Activated naive CD4-positive, alpha-beta T cell treated with anti-CD3 and anti-CD28 coated beads, Interleukin-2, amount 10 ng/mL, durations not matched to agents 7 days and 5 days (primary cell): Measurements from ENCODE around the gene KCNA4.
"Not testable (repeated sequence)": the region's sequence is repeated elsewhere in the genome, so short reads cannot be mapped to it uniquely, and the experiment has no call there.

Experiments used
- CTCF ChIA-PET: fragments of 350-600 bp; sonication (Branson Sonifier 250); formaldehyde crosslinking; loops from one replicate; lab custom pipeline; 2021; ENCODE audit warnings: antibody characterized with exemption; lab: Charles Lee
- DNase-seq: peaks from one replicate; pipeline ENCODE4 v3.0.0-alpha.2; 2020
- H3K27ac Mint-ChIP-seq: one replicate; pipeline ENCODE4 v1.8.0; 2021; ENCODE audit warnings: mild to moderate bottlenecking, moderate library complexity, mixed read lengths
- H3K27me3 Mint-ChIP-seq: one replicate; pipeline ENCODE4 v1.8.0; 2021; ENCODE audit warnings: mild to moderate bottlenecking, mixed read lengths
- H3K36me3 Mint-ChIP-seq: one replicate; pipeline ENCODE4 v1.8.0; 2021; ENCODE audit warnings: mixed read lengths
- H3K4me1 Mint-ChIP-seq: one replicate; pipeline ENCODE4 v1.8.0; 2021; ENCODE audit warnings: mixed read lengths
- H3K4me3 Mint-ChIP-seq: one replicate; pipeline ENCODE4 v1.8.0; 2021; ENCODE audit warnings: mild to moderate bottlenecking, moderate library complexity, mixed read lengths
- H3K9me3 Mint-ChIP-seq: one replicate; pipeline ENCODE4 v1.8.0; 2021; ENCODE audit warnings: mixed read lengths

The KCNA4 gene

GRCh38 chr11:30017445-30017895, 640 bp upstream of the KCNA4 start:
- H3K36me3 Mint-ChIP-seq = no peaks in the 10 kb centered on the region
- CTCF ChIA-PET = no interaction called here
- DNase-seq = no peak
- H3K4me3 Mint-ChIP-seq = no peak overlapping the region
- peaks cover 2% of the 10 kb centered on the region for H3K9me3 Mint-ChIP-seq
- no peak overlapping the region for H3K27ac Mint-ChIP-seq
- H3K4me1 Mint-ChIP-seq = no peaks in the 10 kb centered on the region
- no peaks in the 10 kb centered on the region for H3K27me3 Mint-ChIP-seq

GRCh38 chr11:30015725-30016412, 961 bp downstream of the KCNA4 start:
- no peak overlapping the region for H3K27ac Mint-ChIP-seq
- no peaks in the 10 kb centered on the region for H3K27me3 Mint-ChIP-seq
- no peaks in the 10 kb centered on the region for H3K4me1 Mint-ChIP-seq
- no peaks in the 10 kb centered on the region for H3K36me3 Mint-ChIP-seq
- H3K9me3 Mint-ChIP-seq = peaks cover 2% of the 10 kb centered on the region
- no peak overlapping the region for H3K4me3 Mint-ChIP-seq
- CTCF ChIA-PET = no interaction called here
- DNase-seq = no peak

GRCh38 chr11:30012346-30012745, 4.5 kb downstream of the KCNA4 start:
- no peaks in the 10 kb centered on the region for H3K4me1 Mint-ChIP-seq
- H3K27me3 Mint-ChIP-seq = no peaks in the 10 kb centered on the region
- no peaks in the 10 kb centered on the region for H3K9me3 Mint-ChIP-seq
- H3K4me3 Mint-ChIP-seq = no peak overlapping the region
- CTCF ChIA-PET = no interaction called here
- no peak overlapping the region for H3K27ac Mint-ChIP-seq
- no peak for DNase-seq
- H3K36me3 Mint-ChIP-seq = no peaks in the 10 kb centered on the region

GRCh38 chr11:30009060-30009459, 7.8 kb downstream of the KCNA4 start:
- Mint-ChIP-seq H3K36me3 (no peaks in the 10 kb centered on the region), H3K4me3 (no peak overlapping the region), H3K4me1 (no peaks in the 10 kb centered on the region), H3K27ac (no peak overlapping the region), H3K9me3 (no peaks in the 10 kb centered on the region), H3K27me3 (no peaks in the 10 kb centered on the region)
- CTCF ChIA-PET = no interaction called here
- DNase-seq = no peak

- CTCF ChIA-PET = no interaction called here
Observed at GRCh38 chr11:30006876-30007275, 10.0 kb downstream of the KCNA4 start.

GRCh38 chr11:30002157-30002785, 14.6 kb downstream of the KCNA4 start:
- H3K36me3 Mint-ChIP-seq = no peaks in the 10 kb centered on the region
- CTCF ChIA-PET = no interaction called here
- no peaks in the 10 kb centered on the region for H3K4me1 Mint-ChIP-seq
- no peak overlapping the region for H3K27ac Mint-ChIP-seq
- no peaks in the 10 kb centered on the region for H3K9me3 Mint-ChIP-seq
- DNase-seq = no peak
- H3K27me3 Mint-ChIP-seq = no peaks in the 10 kb centered on the region
- H3K4me3 Mint-ChIP-seq = no peak overlapping the region

More at GRCh38 chr11:30006876-30007275, 10.0 kb downstream of the KCNA4 start:
- Mint-ChIP-seq H3K27ac (no peak overlapping the region), H3K4me1 (no peaks in the 10 kb centered on the region), H3K27me3 (no peaks in the 10 kb centered on the region), H3K4me3 (no peak overlapping the region), H3K9me3 (no peaks in the 10 kb centered on the region), H3K36me3 (no peaks in the 10 kb centered on the region)
- no peak for DNase-seq

- Mint-ChIP-seq H3K36me3 (no peaks in the 10 kb centered on the region), H3K27ac (no peak overlapping the region), H3K27me3 (no peaks in the 10 kb centered on the region), H3K4me3 (no peak overlapping the region), H3K9me3 (no peaks in the 10 kb centered on the region), H3K4me1 (no peaks in the 10 kb centered on the region)
- DNase-seq = no peak
- CTCF ChIA-PET = no interaction called here
Observed at GRCh38 chr11:30000986-30001750, 15.7 kb downstream of the KCNA4 start.

- no peaks in the 10 kb centered on the region for H3K4me1 Mint-ChIP-seq
- no peaks in the 10 kb centered on the region for H3K36me3 Mint-ChIP-seq
- no peak for DNase-seq
- H3K27me3 Mint-ChIP-seq = no peaks in the 10 kb centered on the region
- H3K4me3 Mint-ChIP-seq = no peak overlapping the region
- H3K9me3 Mint-ChIP-seq = no peaks in the 10 kb centered on the region
- no peak overlapping the region for H3K27ac Mint-ChIP-seq
- CTCF ChIA-PET = no interaction called here
Observed at GRCh38 chr11:29996016-29996415, 20.8 kb downstream of the KCNA4 start.

- Mint-ChIP-seq H3K36me3 (no peaks in the 10 kb centered on the region), H3K4me3 (no peak overlapping the region), H3K9me3 (no peaks in the 10 kb centered on the region), H3K27me3 (no peaks in the 10 kb centered on the region), H3K4me1 (no peaks in the 10 kb centered on the region), H3K27ac (no peak overlapping the region)
- CTCF ChIA-PET = no interaction called here
- DNase-seq = no peak
Observed at GRCh38 chr11:29989174-29989970, 27.5 kb downstream of the KCNA4 start.

GRCh38 chr11:29985248-29985647, 31.6 kb downstream of the KCNA4 start:
- Mint-ChIP-seq H3K4me1 (no peaks in the 10 kb centered on the region), H3K27ac (no peak overlapping the region), H3K27me3 (no peaks in the 10 kb centered on the region), H3K4me3 (no peak overlapping the region), H3K9me3 (no peaks in the 10 kb centered on the region), H3K36me3 (no peaks in the 10 kb centered on the region)
- CTCF ChIA-PET = no interaction called here
- DNase-seq = no peak

GRCh38 chr11:29984544-29984943, 32.3 kb downstream of the KCNA4 start:
- DNase-seq = no peak
- Mint-ChIP-seq H3K36me3 (no peaks in the 10 kb centered on the region), H3K27ac (no peak overlapping the region), H3K9me3 (no peaks in the 10 kb centered on the region), H3K4me3 (no peak overlapping the region), H3K4me1 (no peaks in the 10 kb centered on the region), H3K27me3 (no peaks in the 10 kb centered on the region)
- CTCF ChIA-PET = no interaction called here

GRCh38 chr11:29978549-29978948, 38.3 kb downstream of the KCNA4 start:
- CTCF ChIA-PET = no interaction called here
- H3K4me1 Mint-ChIP-seq = no peaks in the 10 kb centered on the region
- H3K27ac Mint-ChIP-seq = no peak overlapping the region
- DNase-seq = no peak
- H3K36me3 Mint-ChIP-seq = no peaks in the 10 kb centered on the region
- H3K9me3 Mint-ChIP-seq = peaks cover 17% of the 10 kb centered on the region
- H3K27me3 Mint-ChIP-seq = no peaks in the 10 kb centered on the region
- H3K4me3 Mint-ChIP-seq = no peak overlapping the region

GRCh38 chr11:29975580-29975979, 41.2 kb downstream of the KCNA4 start:
- H3K4me3 Mint-ChIP-seq, H3K4me1 Mint-ChIP-seq, H3K27ac Mint-ChIP-seq, H3K36me3 Mint-ChIP-seq, CTCF ChIA-PET, H3K27me3 Mint-ChIP-seq, DNase-seq: not testable (repeated sequence)
- H3K9me3 Mint-ChIP-seq = peaks cover 17% of the 10 kb centered on the region

GRCh38 chr11:29963796-29964195, 53.0 kb downstream of the KCNA4 start:
- Mint-ChIP-seq H3K27ac (no peak overlapping the region), H3K36me3 (no peaks in the 10 kb centered on the region), H3K27me3 (no peaks in the 10 kb centered on the region)

More at GRCh38 chr11:29963796-29964195, 53.0 kb downstream of the KCNA4 start:
- no peak for DNase-seq
- CTCF ChIA-PET = no interaction called here
- no peaks in the 10 kb centered on the region for H3K4me1 Mint-ChIP-seq
- no peak overlapping the region for H3K4me3 Mint-ChIP-seq
- peaks cover under 1% of the 10 kb centered on the region for H3K9me3 Mint-ChIP-seq
